H9 (cell line): ENCODE measurements around the gene ATP5MC3. TPM values are rescaled to one million over a fixed set of nuclear protein-coding genes. Genes with fewer than 3 reads are reported as not detected.
A peak's percentile ranks its signal among the peaks of the same experiment; 100 is the strongest.

Experiments
- DNase-seq: peaks from one replicate; pipeline ENCODE4 v3.0.0-alpha.2; 2017
- H2AFZ ChIP-seq: one replicate; pipeline ENCODE4 v1.6.1; 2013; ENCODE audit warnings: mild to moderate bottlenecking, low read length, control low read depth, moderate library complexity
- H2AK5ac ChIP-seq: 2 replicates; pipeline ENCODE4 v1.6.1; 2013; ENCODE audit warnings: low read length, control low read depth, mixed read lengths; ENCODE audit not compliant: insufficient read length
- H2BK120ac ChIP-seq: one replicate; pipeline ENCODE4 v1.6.1; 2013; ENCODE audit warnings: low read depth, mild to moderate bottlenecking, low read length, control low read depth, inconsistent platforms; ENCODE audit not compliant: poor library complexity, severe bottlenecking
- H2BK12ac ChIP-seq: 2 replicates; pipeline ENCODE4 v1.6.1; 2013; ENCODE audit warnings: low read length, control low read depth, mixed read lengths, low read depth; ENCODE audit not compliant: insufficient read length
- H2BK15ac ChIP-seq: 2 replicates; pipeline ENCODE4 v1.6.1; 2013; ENCODE audit warnings: low read depth, low read length, control low read depth
- H2BK20ac ChIP-seq: one replicate; pipeline ENCODE4 v1.6.1; 2013; ENCODE audit warnings: low read depth, mild to moderate bottlenecking, low read length, control low read depth, inconsistent platforms; ENCODE audit not compliant: poor library complexity, severe bottlenecking
- H2BK5ac ChIP-seq: 2 replicates; pipeline ENCODE4 v1.6.1; 2013; ENCODE audit warnings: low read length, control low read depth, mixed read lengths; ENCODE audit not compliant: insufficient read length
- H3K14ac ChIP-seq: 2 replicates; pipeline ENCODE4 v1.6.1; 2013; ENCODE audit warnings: low read length, control low read depth; ENCODE audit not compliant: insufficient read depth
- H3K18ac ChIP-seq: 2 replicates; pipeline ENCODE4 v1.6.1; 2013; ENCODE audit warnings: low read depth, mild to moderate bottlenecking, mixed read lengths, low read length, control low read depth; ENCODE audit not compliant: insufficient read length
- H3K23ac ChIP-seq: 2 replicates; pipeline ENCODE4 v1.6.1; 2013; ENCODE audit warnings: low read length, control low read depth, mixed read lengths, low read depth; ENCODE audit not compliant: insufficient read length
- H3K23me2 ChIP-seq: 2 replicates; pipeline ENCODE4 v1.6.1; 2013; ENCODE audit warnings: low read depth, mild to moderate bottlenecking, mixed read lengths, low read length, control low read depth; ENCODE audit not compliant: insufficient read length, poor library complexity, severe bottlenecking
- H3K27ac ChIP-seq: 2 replicates; pipeline ENCODE4 v1.5.1; 2013; ENCODE audit warnings: low read length, control low read depth, mixed read lengths, low read depth; ENCODE audit not compliant: insufficient read length
- H3K27me3 ChIP-seq: 2 replicates; pipeline ENCODE4 v1.6.1; 2013; ENCODE audit warnings: low read length, control low read depth, inconsistent platforms; ENCODE audit not compliant: insufficient read depth
- H3K4ac ChIP-seq: 2 replicates; pipeline ENCODE4 v1.6.1; 2013; ENCODE audit warnings: low read depth, mild to moderate bottlenecking, control low read depth, inconsistent platforms, low read length, moderate library complexity
- H3K4me1 ChIP-seq: 2 replicates; pipeline ENCODE4 v1.6.1; 2013; ENCODE audit warnings: low read length, control low read depth, inconsistent platforms; ENCODE audit not compliant: insufficient read depth
- H3K4me2 ChIP-seq: 2 replicates; pipeline ENCODE4 v1.6.1; 2013; ENCODE audit warnings: low read length, control low read depth, mixed read lengths; ENCODE audit not compliant: insufficient read length, insufficient read depth
- H3K56ac ChIP-seq: 2 replicates; pipeline ENCODE4 v1.6.1; 2013; ENCODE audit warnings: low read depth, mild to moderate bottlenecking, mixed read lengths, low read length, control low read depth; ENCODE audit not compliant: insufficient read length
- H3K79me1 ChIP-seq: 2 replicates; pipeline ENCODE4 v1.6.1; 2013; ENCODE audit warnings: low read depth, mild to moderate bottlenecking, moderate library complexity, low read length, control low read depth, inconsistent platforms; ENCODE audit not compliant: insufficient read depth, poor library complexity, severe bottlenecking
- H3K79me2 ChIP-seq: 2 replicates; pipeline ENCODE4 v1.6.1; 2013; ENCODE audit warnings: low read length, control low read depth, inconsistent platforms; ENCODE audit not compliant: insufficient read depth
- H3K9ac ChIP-seq: 2 replicates; pipeline ENCODE4 v1.6.1; 2013; ENCODE audit warnings: low read length, control low read depth, mixed read lengths; ENCODE audit not compliant: insufficient read length; ENCODE audit errors: extremely low read depth
- H3K9me3 ChIP-seq: one replicate; pipeline ENCODE4 v1.6.1; 2013; ENCODE audit warnings: low read depth, low read length, inconsistent platforms; ENCODE audit not compliant: control insufficient read depth
- H3T11ph ChIP-seq: one replicate; pipeline ENCODE4 v1.6.1; 2013; ENCODE audit warnings: mild to moderate bottlenecking, low read length, control low read depth, inconsistent platforms
- H4K20me1 ChIP-seq: one replicate; pipeline ENCODE4 v1.6.1; 2013; ENCODE audit not compliant: control insufficient read depth, insufficient read length, insufficient read depth
- H4K5ac ChIP-seq: 2 replicates; pipeline ENCODE4 v1.6.1; 2013; ENCODE audit warnings: low read depth, mild to moderate bottlenecking, mixed read lengths, low read length, control low read depth; ENCODE audit not compliant: insufficient read length
- H4K8ac ChIP-seq: replicated peaks from 2 replicates; pipeline ENCODE4 v1.6.1; 2013; ENCODE audit warnings: low read length, control low read depth, mixed read lengths, low read depth; ENCODE audit not compliant: insufficient read length
- H4K91ac ChIP-seq: 2 replicates; pipeline ENCODE4 v1.6.1; 2013; ENCODE audit warnings: low read depth, mild to moderate bottlenecking, moderate library complexity, mixed read lengths, low read length, control low read depth; ENCODE audit not compliant: insufficient read length
- H3K27ac Mint-ChIP-seq, 3 experiments: 2 replicates in 2 of 3; 3 replicates in 1 of 3; pipeline ENCODE4 v1.8.0; 2020 to 2021; ENCODE audit warnings: mixed read lengths in 3 of 3, mild to moderate bottlenecking in 1 of 3, moderate library complexity in 1 of 3
- H3K27me3 Mint-ChIP-seq: 2 replicates; pipeline ENCODE4 v1.8.0; 2021; ENCODE audit warnings: low read depth, mild to moderate bottlenecking, moderate library complexity, mixed read lengths
- H3K36me3 Mint-ChIP-seq, 3 experiments: 2 replicates in 2 of 3; 3 replicates in 1 of 3; pipeline ENCODE4 v1.8.0; 2020 to 2021; ENCODE audit warnings: low read depth in 3 of 3, mixed read lengths in 3 of 3; ENCODE audit not compliant: insufficient read depth in 1 of 3
- H3K4me1 Mint-ChIP-seq, 2 experiments: 2 replicates each; pipeline ENCODE4 v1.8.0; 2020; ENCODE audit warnings: mixed read lengths in 2 of 2
- H3K4me3 Mint-ChIP-seq, 2 experiments: 2 replicates in 1 of 2; 3 replicates in 1 of 2; pipeline ENCODE4 v1.8.0; 2020 to 2021; ENCODE audit warnings: mild to moderate bottlenecking in 2 of 2, mixed read lengths in 2 of 2, moderate library complexity in 1 of 2
- H3K9me3 Mint-ChIP-seq, 2 experiments: 2 replicates in 1 of 2; 3 replicates in 1 of 2; pipeline ENCODE4 v1.8.0; 2020; ENCODE audit warnings: mild to moderate bottlenecking in 2 of 2, mixed read lengths in 2 of 2, moderate library complexity in 1 of 2
- CTCF ChIP-seq: fragments of 200-600 bp; sonication (generic); conservative IDR thresholded peaks from 3 replicates; pipeline ENCODE4 v1.8.0; 2021; ENCODE audit warnings: antibody characterized with exemption, mild to moderate bottlenecking
- WGBS: extraction: QIAGEN DNeasy Blood & Tissue Kit; methylation state at CpG from one replicate; pipeline ENCODE4 v1.1.7; 2013; ENCODE audit warnings: missing lambda C conversion rate, low lambda C conversion rate, mixed read lengths; ENCODE audit not compliant: insufficient read length; ENCODE audit errors: extremely low coverage; 5-methylcytosine and 5-hydroxymethylcytosine counted together
- total RNA-seq: library from RNA; stranded (reverse); gene quantifications from 2 replicates; pipeline ENCODE4 v1.2.1, GENCODE V29; 2021

ATP5MC3 gene
- total RNA-seq, 1 experiment from 2014 or later = 326 TPM

DNA sequence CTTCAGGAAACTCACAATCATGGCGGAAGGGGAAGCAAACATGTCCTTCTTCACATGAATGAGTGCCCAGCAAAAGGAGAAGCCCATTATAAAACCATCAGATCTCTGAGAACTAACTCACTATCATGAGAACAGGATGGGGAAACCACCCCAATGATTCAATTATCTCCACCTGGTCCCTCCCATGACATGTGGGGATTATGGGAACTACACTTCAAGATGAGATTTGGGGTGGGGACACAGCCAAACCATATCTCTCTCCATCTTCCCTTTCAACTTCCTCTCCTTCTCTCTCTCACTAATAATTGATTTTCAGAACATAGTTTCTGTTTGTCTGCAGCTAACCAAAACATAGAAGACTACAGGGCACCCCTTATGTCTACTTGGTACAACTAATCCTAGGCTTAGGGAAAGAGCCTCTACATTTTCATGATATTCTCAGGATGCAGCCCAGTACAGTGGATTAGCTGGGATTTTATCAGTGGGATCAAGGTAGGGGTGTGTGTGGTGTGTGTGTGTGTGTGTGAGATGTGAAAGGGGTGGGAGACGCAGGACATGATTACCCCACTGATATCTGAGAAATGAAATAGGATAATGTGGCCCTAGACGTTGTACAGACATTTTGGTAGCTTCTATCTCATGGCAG is 10.7 kb downstream of the ATP5MC3 start:
- WGBS = no CpG with 5 or more reads among the region's 3 CpGs
- H3K9me3 Mint-ChIP-seq = no peaks in the 10 kb centered on the region; a peak in 1 of 5 replicates
- no peak overlapping the region for H3K4ac ChIP-seq

More for the DNA sequence above, 10.7 kb downstream of the ATP5MC3 start:
- Histone ChIP-seq H2BK12ac (no peak overlapping the region), H2AK5ac (no peak overlapping the region), H2AFZ (no peak overlapping the region), H3K9me3 (no peaks in the 10 kb centered on the region), H3K4me2 (no peak overlapping the region), H3K14ac (no peak overlapping the region), H3K23me2 (no peaks in the 10 kb centered on the region), H4K5ac (no peak overlapping the region), H3K79me1 (peaks cover 3% of the 10 kb centered on the region), H4K20me1 (no peaks in the 10 kb centered on the region), H3K56ac (no peak overlapping the region), H2BK120ac (no peak overlapping the region), H3K79me2 (peaks cover 11% of the 10 kb centered on the region), H4K91ac (no peak overlapping the region), H3K27me3 (no peaks in the 10 kb centered on the region), H3K18ac (no peak overlapping the region), H3T11ph (no peak overlapping the region), H3K27ac (no peak overlapping the region), H2BK5ac (no peak overlapping the region), H3K4me1 (no peaks in the 10 kb centered on the region), H4K8ac (no peak overlapping the region), H2BK15ac (no peak overlapping the region), H3K9ac (no peak overlapping the region), H2BK20ac (no peak overlapping the region), H3K23ac (no peak overlapping the region)
- Mint-ChIP-seq H3K4me1 (peaks cover 8 to 14% of the 10 kb centered on the region in 2 experiments), H3K4me3 (no peak overlapping the region), H3K36me3 (peaks cover 0 to 2% (median 0%) of the 10 kb centered on the region in 3 experiments; a peak in 2 of 7 replicates), H3K27me3 (no peaks in the 10 kb centered on the region), H3K27ac (no peak overlapping the region)
- DNase-seq = no peak
- TF ChIP-seq CTCF = 0 out of 3 replicates have a peak, but pooled peaks have one; percentile 13
